HG03196 (cell line): ENCODE results near the gene TWF2.

Experiments used
- ATAC-seq: cut with Tn5 transposase; IDR thresholded peaks from one replicate; pipeline ENCODE4 v1.9.1; 2021; ENCODE audit not compliant: unreplicated experiment

Gene TWF2

GRCh38 chr3:52259035-52259434 lies 20.1 kb upstream of the TWF2 start:
- ATAC-seq, result no peak

GRCh38 chr3:52257911-52258310 lies 19.0 kb upstream of the TWF2 start:
- ATAC-seq, result no peak

GRCh38 chr3:52256622-52257021 lies 17.7 kb upstream of the TWF2 start:
- no peak for ATAC-seq

- no peak for ATAC-seq
These were observed 17.2 kb upstream of the TWF2 start for GRCh38 chr3:52256159-52256558.

- no peak for ATAC-seq
These were observed 15.7 kb upstream of the TWF2 start for GRCh38 chr3:52254608-52255007.

- ATAC-seq, result peak; percentile 85
These were observed 14.7 kb upstream of the TWF2 start for GRCh38 chr3:52253314-52254304.

- ATAC-seq, result no peak
These were observed 11.2 kb upstream of the TWF2 start for GRCh38 chr3:52250122-52250521.

- ATAC-seq, result no peak
These were observed 10.7 kb upstream of the TWF2 start for GRCh38 chr3:52249683-52250082.

- ATAC-seq, result no peak
These were observed 10.0 kb upstream of the TWF2 start for GRCh38 chr3:52248816-52249547.

- ATAC-seq, result no peak
These were observed 9.2 kb upstream of the TWF2 start for GRCh38 chr3:52248165-52248541.

GRCh38 chr3:52247409-52248164 lies 8.6 kb upstream of the TWF2 start:
- ATAC-seq, result no peak

GRCh38 chr3:52246728-52247408 lies 7.9 kb upstream of the TWF2 start:
- no peak for ATAC-seq

GRCh38 chr3:52246264-52246620 lies 7.3 kb upstream of the TWF2 start:
- ATAC-seq, result no peak

- no peak for ATAC-seq
These were observed 6.6 kb upstream of the TWF2 start, which contains the start of gene PPM1M for GRCh38 chr3:52245322-52246263. TSS of gene PPM1M (plus strand) at chr3:52245759. CDS start at chr3:52245825, 66 bp downstream.

- peak; percentile 22 for ATAC-seq
These were observed 5.1 kb upstream of the TWF2 start for GRCh38 chr3:52243791-52244628.

- no peak for ATAC-seq
These were observed 3.1 kb upstream of the TWF2 start for GRCh38 chr3:52242039-52242438.

- no peak for ATAC-seq
These were observed 2.0 kb upstream of the TWF2 start for GRCh38 chr3:52240886-52241370.

- no peak for ATAC-seq
These were observed 1.3 kb upstream of the TWF2 start for GRCh38 chr3:52240059-52240885.
